GM23248 (cell line): Measurements from ENCODE around the gene SUSD6.
"Not testable (repeated sequence)": the region's sequence is repeated elsewhere in the genome, so short reads cannot be mapped to it uniquely, and the experiment has no call there.

Experiments
- EZH2 ChIP-seq: fragments of 200-600 bp; sonication (generic); IDR thresholded peaks from 2 replicates; pipeline ENCODE4 v1.6.1; 2018; ENCODE audit warnings: antibody characterized with exemption, mild to moderate bottlenecking; ENCODE audit not compliant: insufficient read depth, poor library complexity, severe bottlenecking
- EZH2phosphoT487 ChIP-seq: fragments of 200-600 bp; sonication (generic); IDR thresholded peaks from 2 replicates; pipeline ENCODE4 v1.6.1; 2018; ENCODE audit warnings: antibody characterized with exemption, moderate library complexity, mild to moderate bottlenecking, low read depth; ENCODE audit not compliant: insufficient read depth

DNA sequence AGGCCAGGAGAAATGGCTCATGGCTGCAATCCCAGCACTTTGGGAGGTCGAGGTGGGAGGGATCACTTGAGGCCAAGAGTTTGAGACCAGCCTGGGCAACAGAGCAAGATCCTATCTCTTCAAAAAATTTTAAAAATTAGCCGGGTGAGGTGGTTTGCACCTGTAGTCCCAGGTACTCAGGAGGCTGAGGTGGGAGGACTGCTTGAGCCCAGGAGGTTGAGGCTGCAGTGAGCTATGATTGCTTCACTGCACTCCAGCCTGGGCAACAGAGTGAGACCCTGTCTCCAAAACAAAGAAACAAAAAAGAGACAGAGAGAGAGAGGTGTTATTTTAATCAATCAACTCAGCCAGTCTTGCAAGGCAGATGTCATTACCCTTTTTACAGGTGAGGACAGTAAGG is 107.2 kb downstream of the SUSD6 start:
- TF ChIP-seq EZH2phosphoT487, EZH2: not testable (repeated sequence)
